Caco-2 (cell line): Measurements from ENCODE around the gene THRB. TPM values are rescaled to one million over a fixed set of nuclear protein-coding genes. Genes with fewer than 3 reads are reported as not detected.

Source experiments
- BruUV-seq: library from RNA; stranded (reverse); fragments of 400-500 nt; replicated peaks from 2 replicates; lab custom pipeline; 2021; lab: Mats Ljungman, UMichigan
- CTCF ChIA-PET: fragments of 300-600 bp; sonication (Branson Sonifier 250); formaldehyde crosslinking; loops from one replicate; lab custom pipeline; 2022; ENCODE audit warnings: antibody characterized with exemption; lab: Charles Lee
- POLR2A ChIA-PET: fragments of 300-600 bp; sonication (Branson Sonifier 250); formaldehyde crosslinking; loops from one replicate; lab custom pipeline; 2022; ENCODE audit warnings: antibody characterized with exemption; lab: Charles Lee
- DNase-seq, 2 experiments: peaks; one replicate each; pipeline versions ENCODE4 v3.0.0 to v3.0.0-alpha.2; 2020 to 2022
- H3K27me3 ChIP-seq: replicated peaks from 2 replicates; pipeline ENCODE4 v1.6.0; 2011; ENCODE audit warnings: low read length; ENCODE audit not compliant: control insufficient read depth, insufficient read depth
- H3K36me3 ChIP-seq: 2 replicates; pipeline ENCODE4 v1.5.1; 2011; ENCODE audit warnings: low read length; ENCODE audit not compliant: control insufficient read depth, insufficient read depth
- H3K4me1 ChIP-seq: fragments of 250-450 bp; sonication (Bioruptor Pico); 2 replicates; pipeline ENCODE4 v1.5.1; 2020; ENCODE audit warnings: mild to moderate bottlenecking
- H3K4me3 ChIP-seq: 2 replicates; pipeline ENCODE4 v1.5.1; 2011; ENCODE audit warnings: low read depth, mild to moderate bottlenecking, control low read depth, low read length
- H3K9me3 ChIP-seq: fragments of 250-450 bp; sonication (Bioruptor Pico); 2 replicates; pipeline ENCODE4 v1.5.1; 2020; ENCODE audit warnings: mild to moderate bottlenecking, moderate library complexity
- H3K27ac Mint-ChIP-seq: one replicate; pipeline ENCODE4 v1.8.0; 2022; ENCODE audit warnings: mixed read lengths; ENCODE audit not compliant: unreplicated experiment
- H3K27me3 Mint-ChIP-seq: one replicate; pipeline ENCODE4 v1.8.0; 2022; ENCODE audit warnings: mixed read lengths; ENCODE audit not compliant: insufficient read depth, unreplicated experiment
- H3K36me3 Mint-ChIP-seq: one replicate; pipeline ENCODE4 v1.8.0; 2022; ENCODE audit warnings: mild to moderate bottlenecking, mixed read lengths; ENCODE audit not compliant: insufficient read depth, unreplicated experiment
- H3K4me1 Mint-ChIP-seq: one replicate; pipeline ENCODE4 v1.8.0; 2022; ENCODE audit warnings: low read depth, mixed read lengths; ENCODE audit not compliant: unreplicated experiment
- H3K4me3 Mint-ChIP-seq: one replicate; pipeline ENCODE4 v1.8.0; 2022; ENCODE audit warnings: mild to moderate bottlenecking, moderate library complexity, mixed read lengths; ENCODE audit not compliant: unreplicated experiment
- H3K9me3 Mint-ChIP-seq: one replicate; pipeline ENCODE4 v1.8.0; 2022; ENCODE audit warnings: mixed read lengths; ENCODE audit not compliant: unreplicated experiment
- CTCF ChIP-seq, 2 experiments: fragments of 200-600 bp in 1 of 2; IDR thresholded peaks; 1 replicate in 1 of 2; 2 replicates in 1 of 2; pipeline versions ENCODE4 v1.5.1 to v1.8.0; 2011 to 2022; ENCODE audit warnings: antibody characterized with exemption in 1 of 2, control low read depth in 1 of 2, inconsistent platforms in 1 of 2, low read depth in 1 of 2, low read length in 1 of 2, mild to moderate bottlenecking in 1 of 2, moderate library complexity in 1 of 2; ENCODE audit not compliant: insufficient read depth in 1 of 2, severe bottlenecking in 1 of 2, unreplicated experiment in 1 of 2
- intact Hi-C: fragments of 100-400 bp; cut with micrococcal nuclease; formaldehyde crosslinking; loops from one replicate; pipeline ENCODE4 v1.10.0; 2022; ENCODE audit not compliant: unreplicated experiment
- total RNA-seq: library from RNA; stranded (reverse); gene quantifications from 2 replicates; pipeline ENCODE4 v1.2.3, GENCODE V29; 2022

THRB gene
- total RNA-seq, 1 experiment from 2014 or later, result 19.4 TPM

- Mint-ChIP-seq H3K36me3 (no peaks in the 10 kb centered on the region), H3K4me1 (peaks cover 20% of the 10 kb centered on the region), H3K27ac (peak overlapping the region; percentile 70), H3K9me3 (no peaks in the 10 kb centered on the region), H3K4me3 (no peak overlapping the region), H3K27me3 (no peaks in the 10 kb centered on the region)
- no peak for TF ChIP-seq CTCF (IDR thresholded peaks at IDR 0.05; ENCODE audit: insufficient read depth in 1 of 2, low read depth in 1 of 2, low read length in 1 of 2, severe bottlenecking in 1 of 2, unreplicated experiment in 1 of 2)
- Histone ChIP-seq H3K4me3 (no peak overlapping the region), H3K27me3 (no peaks in the 10 kb centered on the region), H3K4me1 (peaks cover 29% of the 10 kb centered on the region), H3K9me3 (no peaks in the 10 kb centered on the region), H3K36me3 (no peaks in the 10 kb centered on the region)
- ChIA-PET POLR2A (no interaction called here), CTCF (interaction anchor here (1.0 kb wide), 2 partner anchors 13 to 23 kb away, joined by 3 read pairs; no protein-coding TSS in a partner anchor)
- BruUV-seq, result no TSS peak
- intact Hi-C loops, result no loop called here
- peak; percentile 44 to 59 for DNase-seq
Observed at GRCh38 chr3:24220859-24221657, 273.6 kb downstream of the THRB start.

GRCh38 chr3:24215502-24215901 lies 279.1 kb downstream of the THRB start:
- Mint-ChIP-seq H3K27me3 (no peaks in the 10 kb centered on the region), H3K4me1 (peaks cover 2% of the 10 kb centered on the region), H3K9me3 (no peaks in the 10 kb centered on the region), H3K27ac (no peak overlapping the region), H3K36me3 (no peaks in the 10 kb centered on the region), H3K4me3 (no peak overlapping the region)
- H3K27me3 ChIP-seq, result no peaks in the 10 kb centered on the region
- TF ChIP-seq CTCF (IDR thresholded peaks at IDR 0.05; ENCODE audit: insufficient read depth in 1 of 2, low read depth in 1 of 2, low read length in 1 of 2, severe bottlenecking in 1 of 2, unreplicated experiment in 1 of 2), result no peak
- no peaks in the 10 kb centered on the region for H3K36me3 ChIP-seq
- BruUV-seq, result no TSS peak
- H3K9me3 ChIP-seq, result no peaks in the 10 kb centered on the region
- no peak overlapping the region for H3K4me3 ChIP-seq
- peaks cover 16% of the 10 kb centered on the region for H3K4me1 ChIP-seq
- DNase-seq, result no peak
- intact Hi-C loops, result no loop called here
- ChIA-PET CTCF (no interaction called here), POLR2A (no interaction called here)

- ChIA-PET POLR2A (no interaction called here), CTCF (no interaction called here)
- no peaks in the 10 kb centered on the region for H3K36me3 Mint-ChIP-seq
- H3K4me3 Mint-ChIP-seq, result no peak overlapping the region
- Histone ChIP-seq H3K9me3 (no peaks in the 10 kb centered on the region), H3K4me3 (no peak overlapping the region), H3K4me1 (no peaks in the 10 kb centered on the region), H3K36me3 (no peaks in the 10 kb centered on the region), H3K27me3 (no peaks in the 10 kb centered on the region)
- peaks cover under 1% of the 10 kb centered on the region for H3K27me3 Mint-ChIP-seq
- TF ChIP-seq CTCF (IDR thresholded peaks at IDR 0.05; ENCODE audit: insufficient read depth in 1 of 2, low read depth in 1 of 2, low read length in 1 of 2, severe bottlenecking in 1 of 2, unreplicated experiment in 1 of 2), result no peak
- no peak for DNase-seq
- H3K4me1 Mint-ChIP-seq, result no peaks in the 10 kb centered on the region
- BruUV-seq, result no TSS peak
- intact Hi-C loops, result no loop called here
- H3K9me3 Mint-ChIP-seq, result no peaks in the 10 kb centered on the region
- no peak overlapping the region for H3K27ac Mint-ChIP-seq
Observed at GRCh38 chr3:24211381-24211780, 283.3 kb downstream of the THRB start.
